AG09309 (cell line): ENCODE data around the gene PIGW.
A peak's percentile ranks its signal among the peaks of the same experiment; 100 is the strongest.

Source experiments
- DNase-seq: peaks from one replicate; pipeline ENCODE4 v3.0.0-alpha.2; 2010; ENCODE audit warnings: low read depth
- H3K4me3 ChIP-seq: 2 replicates; pipeline ENCODE4 v1.5.1; 2011; ENCODE audit warnings: mild to moderate bottlenecking, low read depth, low read length, moderate library complexity; ENCODE audit not compliant: control insufficient read depth
- CTCF ChIP-seq: IDR thresholded peaks from 2 replicates; pipeline ENCODE4 v1.5.1; 2011; ENCODE audit warnings: mild to moderate bottlenecking, low read depth, low read length, inconsistent platforms; ENCODE audit not compliant: insufficient read depth, control insufficient read depth; ENCODE audit errors: missing control alignments

The PIGW gene

GRCh38 chr17:36532435-36532975 is 2.3 kb upstream of the PIGW start:
- H3K4me3 ChIP-seq = no peak overlapping the region
- TF ChIP-seq CTCF = no peak
- DNase-seq = no peak

GRCh38 chr17:36533935-36534839 is 600 bp upstream of the PIGW start:
- peak overlapping the region; percentile 65 for H3K4me3 ChIP-seq
- no peak for DNase-seq

DNA sequence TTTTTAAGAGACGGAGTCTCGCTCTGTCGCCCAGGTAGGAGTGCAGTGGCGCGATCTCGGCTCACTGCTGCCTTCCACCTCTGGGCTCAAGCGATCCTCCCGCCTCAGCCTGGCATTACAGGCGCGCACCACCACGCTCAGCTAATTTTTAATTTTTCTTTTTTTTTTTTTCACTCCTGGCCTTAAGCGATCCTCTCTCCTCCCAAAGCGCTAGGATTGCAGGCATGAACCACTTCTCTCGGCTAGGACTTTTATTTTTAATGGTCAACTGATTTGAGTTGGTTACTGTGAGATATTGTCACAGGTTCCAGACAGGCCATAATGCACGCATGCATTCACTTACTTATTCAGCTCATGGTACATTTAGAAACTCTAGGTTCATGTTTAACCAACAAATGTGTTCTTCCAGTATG is 888 bp downstream of the PIGW start:
- peak overlapping the region; percentile 65 for H3K4me3 ChIP-seq
- DNase-seq = no peak
- no peak for TF ChIP-seq CTCF

More at GRCh38 chr17:36533935-36534839, 600 bp upstream of the PIGW start:
- peak; percentile 54 for TF ChIP-seq CTCF

DNA sequence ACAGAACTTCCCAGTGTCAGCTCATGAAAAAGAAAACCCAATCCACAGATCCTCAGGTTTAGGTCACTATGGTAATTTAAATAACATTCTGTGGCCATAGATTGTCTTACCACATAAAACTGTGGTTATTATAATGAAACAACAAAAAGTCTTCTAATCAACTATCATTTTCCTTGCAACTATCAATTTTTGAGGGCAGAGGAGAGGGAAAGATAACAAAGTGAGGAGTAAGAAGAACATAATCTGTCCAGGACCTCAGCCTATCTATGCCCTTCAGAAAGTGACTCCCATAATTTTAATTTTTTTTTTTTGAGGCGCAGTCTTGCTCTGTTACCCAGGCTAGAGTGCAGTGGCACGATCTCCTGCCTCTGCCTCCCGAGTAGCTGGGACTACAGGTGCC is 5.9 kb downstream of the PIGW start:
- DNase-seq = no peak
- no peak overlapping the region for H3K4me3 ChIP-seq
- no peak for TF ChIP-seq CTCF

DNA sequence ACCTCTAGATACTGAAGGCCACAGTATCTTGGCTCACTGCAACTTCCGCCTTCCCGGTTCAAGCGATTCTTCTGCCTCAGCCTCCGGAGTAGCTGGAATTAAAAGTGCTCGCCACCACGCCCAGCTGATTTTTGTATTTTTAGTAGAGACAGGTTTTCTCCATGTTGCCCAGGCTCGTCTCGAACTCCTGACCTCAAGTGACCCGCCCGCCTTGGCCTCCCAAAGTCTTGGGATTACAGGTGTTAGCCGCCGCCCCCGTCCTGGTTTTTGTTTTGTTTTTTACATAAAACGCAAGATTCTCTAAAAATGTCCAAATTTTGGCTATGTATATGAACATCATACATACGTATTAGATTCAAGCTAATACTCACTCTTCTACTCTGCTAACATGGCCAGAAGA is 8.0 kb downstream of the PIGW start:
- DNase-seq = no peak
- H3K4me3 ChIP-seq = no peak overlapping the region
- no peak for TF ChIP-seq CTCF

- peak; percentile 21 for TF ChIP-seq CTCF
- peak overlapping the region; percentile 90 for H3K4me3 ChIP-seq
- DNase-seq = no peak
Measured at GRCh38 chr17:36544044-36544306, 9.2 kb downstream of the PIGW start.
